Activated T-helper 1 cell treated with Interleukin-2 at 50 U/mL for 16 hours (primary cell): ENCODE data around the gene GBP6.
"Not testable (repeated sequence)": the region's sequence is repeated elsewhere in the genome, so short reads cannot be mapped to it uniquely, and the experiment has no call there.

ENCODE experiments used
- DNase-seq: peaks from one replicate; pipeline ENCODE4 v3.0.0-alpha.2; 2020; ENCODE audit warnings: low read depth

The GBP6 gene

GRCh38 chr1:89369331-89369730, 5.5 kb downstream of the GBP6 start:
- no peak for DNase-seq

DNA sequence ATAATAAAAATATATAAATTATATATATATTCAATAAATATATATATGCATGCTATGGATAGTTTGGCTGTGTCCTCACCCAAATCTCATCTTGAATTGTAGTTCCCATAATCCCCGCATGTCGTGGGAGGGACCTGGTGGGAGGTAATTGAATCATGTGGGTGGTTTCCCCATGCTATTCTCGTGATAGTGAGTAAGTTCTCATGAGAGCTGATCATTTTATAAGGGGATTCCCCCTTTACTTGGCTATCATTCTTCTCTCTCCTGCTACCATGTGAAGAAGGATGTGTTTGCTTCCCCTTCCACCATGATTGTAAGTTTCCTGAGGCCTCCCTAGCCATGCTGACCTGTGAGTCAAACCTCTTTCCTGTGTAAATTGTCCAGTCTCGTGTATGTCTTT, 10.0 kb downstream of the GBP6 start:
- not testable (repeated sequence) for DNase-seq

DNA sequence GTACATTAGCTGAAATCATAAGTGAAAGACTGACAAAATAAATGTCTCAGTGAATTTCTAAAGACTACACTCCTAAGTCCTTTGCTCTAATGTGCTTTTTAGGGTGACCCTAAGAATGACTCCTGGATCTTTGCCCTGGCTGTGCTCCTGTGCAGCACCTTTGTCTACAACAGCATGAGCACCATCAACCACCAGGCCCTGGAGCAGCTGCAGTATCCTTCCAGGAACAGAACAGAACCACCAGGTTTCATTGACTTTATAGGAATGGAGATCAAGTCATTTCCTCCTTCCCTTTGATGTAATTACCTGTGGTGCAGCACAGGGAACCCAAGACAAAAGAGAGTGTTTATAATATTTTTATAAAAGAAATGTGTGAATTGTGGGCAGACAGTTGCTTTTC, 14.1 kb downstream of the GBP6 start:
- DNase-seq = no peak

- no peak for DNase-seq
Observed at GRCh38 chr1:89381618-89382017, 17.8 kb downstream of the GBP6 start.

- DNase-seq = no peak
Observed at GRCh38 chr1:89382479-89382878, 18.6 kb downstream of the GBP6 start.

DNA sequence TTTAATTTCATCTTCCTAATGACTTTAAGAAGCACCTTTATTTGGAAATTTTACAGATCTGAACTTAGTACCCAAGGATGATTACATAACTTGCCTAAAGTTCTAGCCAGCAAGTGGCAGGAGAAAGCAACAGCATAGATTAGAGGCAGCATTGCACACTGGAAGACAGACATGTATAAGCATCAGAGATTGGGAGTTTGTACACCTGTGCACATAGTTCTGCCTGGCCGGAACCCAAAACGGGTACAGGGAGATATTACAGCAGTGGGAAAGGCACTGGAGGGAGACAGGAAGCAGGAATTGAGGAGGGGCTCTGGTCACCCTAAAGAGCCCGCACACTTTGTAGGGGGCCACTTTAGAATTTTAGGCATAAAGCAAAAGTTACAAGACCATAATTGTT, 19.3 kb downstream of the GBP6 start:
- DNase-seq = no peak

- no peak for DNase-seq
Observed at GRCh38 chr1:89390707-89391106, 26.8 kb downstream of the GBP6 start.

DNA sequence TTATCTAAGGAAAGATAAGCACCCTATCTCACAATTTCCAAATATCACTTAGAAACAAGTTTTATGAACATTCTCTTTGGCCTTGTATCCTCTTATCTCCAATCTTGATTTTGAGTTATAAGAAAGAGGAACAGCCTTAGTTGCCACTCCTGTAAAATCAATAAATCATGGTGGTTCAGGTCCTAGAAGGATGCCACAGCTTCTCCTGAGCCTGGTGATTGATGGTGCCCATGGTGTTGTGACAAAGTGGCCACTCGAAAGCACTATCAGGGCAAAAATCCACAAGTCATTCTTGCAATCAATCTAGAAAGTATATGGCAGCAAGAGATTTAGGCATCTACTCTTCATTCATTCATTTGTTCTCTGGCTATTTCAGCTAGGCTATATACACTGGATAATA, 27.8 kb downstream of the GBP6 start:
- no peak for DNase-seq

DNA sequence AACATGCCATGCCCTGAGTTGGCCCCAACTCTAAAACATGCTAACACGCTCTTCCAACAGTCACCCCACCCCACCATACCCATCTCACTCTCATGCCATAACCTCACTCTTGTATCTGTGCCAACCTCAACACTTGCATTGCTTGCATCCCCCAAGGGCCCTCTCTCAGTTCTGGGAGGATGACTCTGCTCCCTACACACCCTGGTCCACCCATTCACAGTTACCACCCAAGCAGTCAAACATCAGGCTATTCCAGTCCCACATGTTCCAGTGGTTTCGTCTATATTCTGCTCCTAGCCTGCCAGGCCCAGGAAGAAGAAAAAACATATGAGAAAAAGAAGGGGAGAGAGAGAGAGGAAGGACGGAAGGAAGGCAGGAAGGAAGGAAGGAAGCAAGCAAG, 31.0 kb downstream of the GBP6 start:
- DNase-seq = no peak

- no peak for DNase-seq
Observed at GRCh38 chr1:89396902-89397301, 33.0 kb downstream of the GBP6 start.

GRCh38 chr1:89405275-89405929, 41.5 kb downstream of the GBP6 start:
- DNase-seq = no peak

GRCh38 chr1:89407360-89407759, 43.5 kb downstream of the GBP6 start:
- DNase-seq = no peak

GRCh38 chr1:89407768-89408167, 43.9 kb downstream of the GBP6 start:
- DNase-seq = not testable (repeated sequence)

DNA sequence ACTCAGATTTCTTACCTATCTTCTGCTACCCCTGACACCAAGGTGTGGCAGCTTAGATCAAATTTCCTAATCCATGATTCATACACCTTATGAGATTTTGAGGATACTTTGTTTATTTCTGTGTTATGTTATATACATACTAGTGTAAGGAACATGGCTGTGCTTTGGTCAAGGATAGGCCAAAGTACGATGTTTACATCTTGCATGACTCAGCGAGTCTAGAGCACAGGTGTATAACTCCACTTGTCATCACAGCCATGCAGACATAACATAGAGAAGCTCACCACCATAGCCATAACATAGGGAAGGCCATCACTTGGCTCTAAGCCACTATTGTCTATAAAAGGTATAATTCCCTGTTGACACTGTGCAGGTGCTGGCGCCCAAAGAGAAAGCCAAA, 61.2 kb downstream of the GBP6 start:
- DNase-seq = no peak

- no peak for DNase-seq
Observed at GRCh38 chr1:89429062-89429461, 65.2 kb downstream of the GBP6 start.

DNA sequence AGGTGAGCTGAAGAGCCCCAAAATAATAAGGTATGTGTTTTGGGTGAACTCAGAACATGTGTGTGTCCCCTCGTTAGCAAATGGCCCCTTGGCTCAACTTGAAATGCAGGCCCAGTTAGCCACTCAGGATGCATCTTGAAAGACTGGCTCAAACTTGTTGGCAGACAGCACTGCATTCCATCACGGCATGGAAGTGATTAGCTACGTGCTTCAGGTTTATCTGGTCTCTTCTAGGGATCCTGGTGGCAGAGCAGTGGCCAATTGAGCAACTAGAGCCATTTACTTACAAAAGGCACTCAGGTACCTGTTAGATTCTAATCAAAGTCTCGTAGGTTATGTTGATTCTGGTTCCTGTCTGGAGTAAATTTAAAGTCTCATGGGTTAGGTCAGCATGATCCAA, 65.8 kb downstream of the GBP6 start:
- DNase-seq = not testable (repeated sequence)

DNA sequence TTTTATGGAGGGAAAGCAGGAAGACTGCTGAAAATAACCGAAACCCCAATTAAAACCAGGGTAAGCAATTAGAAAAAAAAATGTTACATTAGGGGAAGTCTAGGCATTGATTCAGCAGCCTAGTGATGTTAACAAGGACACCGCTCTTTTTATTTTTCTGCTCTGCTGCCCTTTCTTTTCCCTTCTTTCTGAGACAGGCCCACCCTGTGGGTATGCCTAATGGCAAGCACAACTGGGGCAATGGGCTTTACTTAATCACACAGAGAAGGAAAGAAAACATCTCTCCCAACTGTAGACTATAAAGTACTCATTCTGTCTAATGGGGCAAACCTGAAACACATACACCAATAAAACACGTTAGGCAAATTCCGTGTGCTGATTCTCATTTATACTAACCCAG, 69.6 kb downstream of the GBP6 start:
- DNase-seq = no peak

GRCh38 chr1:89434058-89434780, 70.4 kb downstream of the GBP6 start:
- DNase-seq = not testable (repeated sequence)
